GM12875 (cell line): ENCODE data around the gene STKLD1.

ENCODE experiments used
- H3K4me3 ChIP-seq: one replicate; pipeline ENCODE4 v1.5.1; 2011; ENCODE audit warnings: low read depth, low read length, control low read depth
- CTCF ChIP-seq: IDR thresholded peaks from 2 replicates; pipeline ENCODE4 v1.5.1; 2011; ENCODE audit warnings: low read depth, mild to moderate bottlenecking, control low read depth, inconsistent platforms, low read length, moderate library complexity, borderline replicate concordance; ENCODE audit not compliant: insufficient read depth

STKLD1 gene

GRCh38 chr9:133366435-133366834, 9.7 kb upstream of the STKLD1 start:
- TF ChIP-seq CTCF = no peak
- no peak overlapping the region for H3K4me3 ChIP-seq

- no peak for TF ChIP-seq CTCF
- no peak overlapping the region for H3K4me3 ChIP-seq
Observed at GRCh38 chr9:133367221-133367620, 8.9 kb upstream of the STKLD1 start.

- no peak overlapping the region for H3K4me3 ChIP-seq
- TF ChIP-seq CTCF = no peak
Observed at GRCh38 chr9:133367778-133368177, 8.4 kb upstream of the STKLD1 start.

- no peak for TF ChIP-seq CTCF
- no peak overlapping the region for H3K4me3 ChIP-seq
Observed at GRCh38 chr9:133368249-133368881, 7.8 kb upstream of the STKLD1 start.

GRCh38 chr9:133369422-133369821, 6.7 kb upstream of the STKLD1 start:
- no peak for TF ChIP-seq CTCF
- H3K4me3 ChIP-seq = no peak overlapping the region

- no peak for TF ChIP-seq CTCF
- H3K4me3 ChIP-seq = no peak overlapping the region
Observed at GRCh38 chr9:133369933-133370332, 6.2 kb upstream of the STKLD1 start.

- TF ChIP-seq CTCF = no peak
- H3K4me3 ChIP-seq = no peak overlapping the region
Observed at GRCh38 chr9:133370685-133371084, 5.5 kb upstream of the STKLD1 start.
